ENCODE data around the gene MAB21L3.

Gene MAB21L3

DNA sequence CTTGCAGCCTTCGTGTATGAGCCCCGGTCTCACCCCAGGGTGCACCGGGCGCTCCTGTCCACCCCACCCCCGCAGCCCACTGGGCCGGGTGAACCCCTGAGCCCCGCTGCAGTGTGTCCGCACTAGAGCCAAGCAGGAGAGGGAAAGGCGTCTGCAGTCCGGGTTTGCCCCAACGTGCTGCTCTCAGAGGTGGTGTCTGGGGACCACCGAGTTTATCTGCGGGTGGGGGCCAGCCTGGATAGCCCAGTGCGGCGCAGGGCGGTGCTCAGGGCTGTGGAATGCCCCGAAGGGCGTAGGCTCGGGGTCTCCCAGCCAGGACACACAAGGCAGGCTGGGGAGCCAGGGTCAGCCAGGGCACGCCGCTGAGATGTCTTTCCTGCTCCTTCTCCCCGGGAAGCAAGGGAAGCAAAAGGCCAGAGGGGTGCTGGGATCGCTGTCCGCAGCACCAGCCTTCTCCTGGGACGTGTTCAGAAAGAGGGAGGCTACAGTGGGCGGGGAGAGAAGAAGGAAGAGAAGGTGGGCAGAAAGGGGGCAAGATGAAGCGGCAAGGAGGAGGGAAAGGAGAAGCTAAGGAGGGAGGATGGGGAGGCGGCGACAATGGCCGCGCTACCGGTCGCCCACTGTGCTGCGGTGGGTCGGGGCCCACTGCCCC is 56.6 kb downstream of the MAB21L3 start:
- H3K4me3 ChIP-seq (IDR thresholded peaks at IDR 0.05; ENCODE audit: insufficient read depth, low read depth, low read length): peak overlapping the region; percentile 27
- H3K27ac ChIP-seq: peak overlapping the region; percentile 91
- no peaks in the 10 kb centered on the region for H4K20me1 ChIP-seq (ENCODE audit: insufficient read depth)
- H3K4me1 ChIP-seq (ENCODE audit: low read depth, poor library complexity, severe bottlenecking): peaks cover 14% of the 10 kb centered on the region
- no peaks in the 10 kb centered on the region for H3K36me3 ChIP-seq (ENCODE audit: insufficient read depth)
- no peaks in the 10 kb centered on the region for H3K27me3 ChIP-seq (ENCODE audit: insufficient read depth, low read depth)
- no peaks in the 10 kb centered on the region for H3K79me2 ChIP-seq (ENCODE audit: insufficient read depth, low read depth)
- peak overlapping the region; percentile 64 for H2AFZ ChIP-seq (ENCODE audit: low read depth)
- H3K4me2 ChIP-seq: peak overlapping the region; percentile 66
- H3K9ac ChIP-seq: peak overlapping the region; percentile 83
- TF ChIP-seq, protein P1, sequence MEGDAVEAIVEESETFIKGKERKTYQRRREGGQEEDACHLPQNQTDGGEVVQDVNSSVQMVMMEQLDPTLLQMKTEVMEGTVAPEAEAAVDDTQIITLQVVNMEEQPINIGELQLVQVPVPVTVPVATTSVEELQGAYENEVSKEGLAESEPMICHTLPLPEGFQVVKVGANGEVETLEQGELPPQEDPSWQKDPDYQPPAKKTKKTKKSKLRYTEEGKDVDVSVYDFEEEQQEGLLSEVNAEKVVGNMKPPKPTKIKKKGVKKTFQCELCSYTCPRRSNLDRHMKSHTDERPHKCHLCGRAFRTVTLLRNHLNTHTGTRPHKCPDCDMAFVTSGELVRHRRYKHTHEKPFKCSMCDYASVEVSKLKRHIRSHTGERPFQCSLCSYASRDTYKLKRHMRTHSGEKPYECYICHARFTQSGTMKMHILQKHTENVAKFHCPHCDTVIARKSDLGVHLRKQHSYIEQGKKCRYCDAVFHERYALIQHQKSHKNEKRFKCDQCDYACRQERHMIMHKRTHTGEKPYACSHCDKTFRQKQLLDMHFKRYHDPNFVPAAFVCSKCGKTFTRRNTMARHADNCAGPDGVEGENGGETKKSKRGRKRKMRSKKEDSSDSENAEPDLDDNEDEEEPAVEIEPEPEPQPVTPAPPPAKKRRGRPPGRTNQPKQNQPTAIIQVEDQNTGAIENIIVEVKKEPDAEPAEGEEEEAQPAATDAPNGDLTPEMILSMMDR (conservative IDR thresholded peaks at IDR 0.05; ENCODE audit: low read depth, low read length): no peak

DNA sequence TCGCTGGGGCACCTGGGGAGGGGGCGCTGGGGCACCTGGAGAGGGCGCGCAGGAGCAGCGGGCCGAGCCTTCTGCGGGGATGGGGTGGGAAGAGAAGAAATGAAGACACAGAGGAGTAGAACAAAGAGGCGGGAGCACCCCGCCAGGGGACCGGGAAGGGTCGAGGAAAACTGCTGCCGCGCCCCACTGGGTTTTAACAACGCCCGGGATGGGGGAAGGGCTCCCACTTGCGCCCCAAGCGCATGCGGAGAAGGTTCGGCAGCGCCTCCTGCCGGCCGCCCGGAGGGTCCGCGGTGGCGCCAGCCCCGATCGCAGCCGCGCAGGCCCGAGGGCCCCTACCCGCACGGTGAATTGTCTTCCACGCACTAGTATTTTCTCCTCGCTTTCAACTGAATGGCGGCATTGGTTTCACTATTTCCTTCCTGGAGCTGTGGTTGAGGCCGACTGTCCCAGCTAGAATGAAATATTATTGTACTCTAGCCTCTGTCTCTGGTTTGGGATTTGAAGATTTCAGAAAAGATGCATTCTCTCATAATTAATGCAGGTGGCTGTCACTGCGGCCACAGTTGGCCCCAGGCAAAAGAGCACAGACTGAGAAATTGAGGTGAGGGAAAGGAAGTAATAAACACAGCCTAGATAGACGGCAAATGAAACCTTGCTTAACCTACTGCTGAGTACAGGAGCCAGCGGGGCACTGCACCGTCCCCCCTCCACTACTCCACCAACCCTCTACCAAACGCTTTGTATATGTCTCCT is 57.3 kb downstream of the MAB21L3 start:
- H3K27ac ChIP-seq: peak overlapping the region; percentile 91
- TF ChIP-seq, protein P1 (conservative IDR thresholded peaks at IDR 0.05; ENCODE audit: low read depth, low read length): peak; percentile 65; the same call in 1 of the 2 replicates
- no peaks in the 10 kb centered on the region for H3K27me3 ChIP-seq (ENCODE audit: insufficient read depth, low read depth)
- peak overlapping the region; percentile 27 for H3K4me3 ChIP-seq (IDR thresholded peaks at IDR 0.05; ENCODE audit: insufficient read depth, low read depth, low read length)
- H2AFZ ChIP-seq (ENCODE audit: low read depth): peak overlapping the region; percentile 64
- H3K4me2 ChIP-seq: peak overlapping the region; percentile 66
- no peaks in the 10 kb centered on the region for H4K20me1 ChIP-seq (ENCODE audit: insufficient read depth)
- H3K9ac ChIP-seq: peak overlapping the region; percentile 83
- H3K36me3 ChIP-seq (ENCODE audit: insufficient read depth): no peaks in the 10 kb centered on the region
- peaks cover 14% of the 10 kb centered on the region for H3K4me1 ChIP-seq (ENCODE audit: low read depth, poor library complexity, severe bottlenecking)
- no peaks in the 10 kb centered on the region for H3K79me2 ChIP-seq (ENCODE audit: insufficient read depth, low read depth)

DNA sequence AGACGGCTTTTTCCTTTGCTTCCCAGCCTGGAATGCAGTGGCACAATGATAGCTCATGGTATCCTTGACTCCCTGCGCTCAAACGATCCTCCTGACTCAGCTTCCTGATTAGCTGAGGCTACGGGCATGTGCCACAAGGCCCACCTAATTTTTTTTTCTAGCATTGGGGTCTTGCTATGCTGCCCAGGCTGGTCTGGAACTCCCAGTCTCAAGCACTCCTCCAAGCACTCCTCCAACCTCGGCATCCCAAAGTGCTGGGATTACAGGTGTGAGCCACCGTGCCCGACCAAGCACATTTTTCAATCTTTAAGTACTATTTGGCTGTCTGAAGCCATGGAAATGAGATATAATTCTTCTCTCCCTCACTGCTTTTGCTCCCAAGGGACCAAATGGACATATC is 58.7 kb downstream of the MAB21L3 start:
- Histone ChIP-seq H4K20me1 (ENCODE audit: insufficient read depth) (no peaks in the 10 kb centered on the region), H3K27me3 (ENCODE audit: insufficient read depth, low read depth) (no peaks in the 10 kb centered on the region), H3K4me3 (IDR thresholded peaks at IDR 0.05; ENCODE audit: insufficient read depth, low read depth, low read length) (no peak overlapping the region), H3K4me2 (peak overlapping the region; percentile 55; the same call in 1 of the 2 replicates), H3K9ac (no peak overlapping the region), H3K27ac (no peak overlapping the region), H3K36me3 (ENCODE audit: insufficient read depth) (no peaks in the 10 kb centered on the region), H3K79me2 (ENCODE audit: insufficient read depth, low read depth) (no peaks in the 10 kb centered on the region), H3K4me1 (ENCODE audit: low read depth, poor library complexity, severe bottlenecking) (peaks cover 14% of the 10 kb centered on the region), H2AFZ (ENCODE audit: low read depth) (peak overlapping the region; percentile 46; the same call in 1 of the 2 replicates)
- TF ChIP-seq, protein P1 (conservative IDR thresholded peaks at IDR 0.05; ENCODE audit: low read depth, low read length): no peak

DNA sequence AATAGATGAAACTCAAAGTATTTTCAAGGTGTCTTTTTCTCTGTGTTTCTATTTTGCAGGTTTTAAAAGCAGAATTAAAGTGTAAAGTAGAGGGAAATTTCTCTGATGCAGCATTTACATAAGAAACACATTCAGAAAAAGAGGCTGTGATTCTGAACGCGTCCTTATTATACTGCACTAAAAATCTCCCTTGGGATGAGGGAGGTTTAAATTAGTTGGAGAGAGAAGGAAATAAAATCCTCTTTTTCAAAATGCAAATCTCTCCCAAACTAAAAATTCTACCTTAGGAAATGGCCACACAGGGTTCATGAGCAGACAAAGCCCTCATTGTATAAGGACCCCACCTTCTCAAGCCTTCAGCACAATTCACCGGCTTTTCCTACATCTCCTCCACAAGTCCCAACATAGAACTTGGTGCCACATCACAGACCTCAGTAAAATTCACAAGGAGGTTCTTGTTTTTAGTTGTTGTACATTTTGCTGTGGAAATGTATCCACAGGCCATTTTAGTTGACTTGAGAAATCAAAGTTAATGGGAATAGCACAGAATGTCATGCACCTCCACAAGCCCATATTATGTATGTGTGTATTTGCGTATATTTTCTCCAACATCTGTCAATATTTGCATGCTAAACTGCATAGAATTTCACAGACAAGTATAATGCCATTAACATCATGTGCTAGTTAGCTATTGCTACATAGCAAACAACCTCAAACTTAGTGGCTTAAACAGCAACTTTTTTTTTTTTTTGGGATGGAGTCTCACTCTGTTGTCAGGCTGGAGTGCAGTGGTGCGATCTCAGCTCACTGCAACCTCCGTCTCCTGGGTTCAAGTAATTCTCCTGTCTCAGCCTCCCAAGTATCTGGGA is 59.8 kb downstream of the MAB21L3 start:
- no peaks in the 10 kb centered on the region for H3K27me3 ChIP-seq (ENCODE audit: insufficient read depth, low read depth)
- no peak overlapping the region for H3K4me2 ChIP-seq
- H3K27ac ChIP-seq: no peak overlapping the region
- H3K4me1 ChIP-seq (ENCODE audit: low read depth, poor library complexity, severe bottlenecking): peaks cover 14% of the 10 kb centered on the region
- H4K20me1 ChIP-seq (ENCODE audit: insufficient read depth): no peaks in the 10 kb centered on the region
- no peak overlapping the region for H3K4me3 ChIP-seq (IDR thresholded peaks at IDR 0.05; ENCODE audit: insufficient read depth, low read depth, low read length)
- H3K9ac ChIP-seq: no peak overlapping the region
- H3K79me2 ChIP-seq (ENCODE audit: insufficient read depth, low read depth): no peaks in the 10 kb centered on the region
- no peak overlapping the region for H2AFZ ChIP-seq (ENCODE audit: low read depth)
- TF ChIP-seq, protein P1 (conservative IDR thresholded peaks at IDR 0.05; ENCODE audit: low read depth, low read length): no peak
- no peaks in the 10 kb centered on the region for H3K36me3 ChIP-seq (ENCODE audit: insufficient read depth)

All from KMS-11 (cell line).